Measurements from ENCODE around the gene NOP56. TPM values are rescaled to one million over a fixed set of nuclear protein-coding genes. Genes with fewer than 3 reads are reported as not detected.

NOP56 gene
- total and polyA plus RNA-seq, 2 donors (not counting 3 experiments of a cell fraction or from before 2014, with no cell fraction given): 151 to 329 TPM

- FAIRE-seq: no peak
- no TSS peak for BruUV-seq (replicated peaks)
- H3K9ac ChIP-seq (replicated peaks; ENCODE audit: extremely low read depth, insufficient read depth, low read length): no peak overlapping the region
- H3K9me1 ChIP-seq (replicated peaks; ENCODE audit: control insufficient read depth, extremely low read depth, insufficient read depth, low read length): no peaks in the 10 kb centered on the region
- no peak overlapping the region for H3K27ac ChIP-seq (ENCODE audit: insufficient read depth, low read depth, low read length)
- intact Hi-C loops (cut with micrococcal nuclease) (no loop called here), dilution Hi-C loops (cut with MboI; ENCODE audit: extremely low pct_ligation_motif_present, low sequenced_read_pairs) (no loop called here)
- H3K36me3 ChIP-seq (ENCODE audit: control insufficient read depth in 2 of 2, extremely low read depth in 1 of 2, insufficient read depth in 2 of 2, low read length in 2 of 2): no peaks in the 10 kb centered on the region
- peaks cover 4% of the 10 kb centered on the region for H3K4me1 ChIP-seq (ENCODE audit: control insufficient read depth, extremely low read depth, insufficient read depth, low read length)
- no peak overlapping the region for H2AFZ ChIP-seq (ENCODE audit: low read depth, low read length)
- H3K4me3 ChIP-seq (replicated peaks in 1 of 3; ENCODE audit: insufficient read depth in 1 of 3, low read depth in 1 of 3, low read length in 3 of 3): peak overlapping the region in 1 of 3 experiments; percentile 39
- no peak overlapping the region for H3K4me2 ChIP-seq (ENCODE audit: insufficient read depth, low read length)
- DNase-seq (ENCODE audit: low read depth, low spot score): no peak
- H3K79me2 ChIP-seq (ENCODE audit: control insufficient read depth, insufficient read depth, low read length): no peaks in the 10 kb centered on the region
- peaks cover 2% of the 10 kb centered on the region for H4K20me1 ChIP-seq (replicated peaks; ENCODE audit: control insufficient read depth, extremely low read depth, insufficient read depth, low read length)
- H3K9me3 ChIP-seq (replicated peaks; ENCODE audit: control insufficient read depth, insufficient read depth, low read length): no peaks in the 10 kb centered on the region
- POLR2A ChIA-PET: interaction anchor here (1.0 kb wide), 1 partner anchor 15 kb away, joined by 3 read pairs; no protein-coding TSS in a partner anchor
- CTCF ChIA-PET: interaction anchor here (0.7 to 2.4 kb wide), 5 partner anchors 19 to 159 kb away, joined by 3 to 9 read pairs (median 4); no protein-coding TSS in a partner anchor
- TF ChIP-seq JUN (IDR thresholded peaks at IDR 0.05; ENCODE audit: borderline replicate concordance, insufficient read depth, insufficient read length, low read depth) (no peak), CTCF (IDR thresholded peaks at IDR 0.05; ENCODE audit: extremely low read depth in 1 of 2, insufficient read depth in 1 of 2, low read depth in 1 of 2, low read length in 2 of 2) (no peak), GATA2 (IDR thresholded peaks at IDR 0.05; ENCODE audit: insufficient read depth, insufficient read length, low read depth, low read length) (no peak), EZH2 (IDR thresholded peaks at IDR 0.05; ENCODE audit: borderline replicate concordance, low read depth, low read length, severe bottlenecking) (no peak), POLR2AphosphoS5 (IDR thresholded peaks at IDR 0.05; ENCODE audit: insufficient read depth, low read depth, low read length) (no peak), MYC (IDR thresholded peaks at IDR 0.05; ENCODE audit: low read depth, low read length) (no peak), FOS (IDR thresholded peaks at IDR 0.05; ENCODE audit: borderline replicate concordance, insufficient read depth, low read length) (no peak), MAX (IDR thresholded peaks at IDR 0.05; ENCODE audit: insufficient read depth, insufficient read length) (no peak), POLR2A (IDR thresholded peaks at IDR 0.05; ENCODE audit: low read depth, low read length) (no peak)
- peaks cover 39 to 61% of the 10 kb centered on the region in 2 experiments for H3K27me3 ChIP-seq (ENCODE audit: control insufficient read depth in 2 of 2, insufficient read depth in 2 of 2, low read length in 2 of 2)
Observed at GRCh38 chr20:2692886-2693285, 40.5 kb downstream of the NOP56 start.

Data from endothelial cell of umbilical vein (primary cell).